ENCODE data around the gene MRPL50. TPM values are rescaled to one million over a fixed set of nuclear protein-coding genes. Genes with fewer than 3 reads are reported as not detected.

Gene MRPL50
- total RNA-seq, 2 donors from 2014 or later, result 15.5 to 17.4 TPM

- no peaks in the 10 kb centered on the region for H3K27me3 Mint-ChIP-seq (ENCODE audit: insufficient read depth)
These were observed 38.7 kb downstream of the MRPL50 start for GRCh38 chr9:101359679-101360078.

GRCh38 chr9:101356619-101357018 lies 41.8 kb downstream of the MRPL50 start:
- Histone ChIP-seq H3K9ac (ENCODE audit: extremely low read depth, low read length, poor library complexity, severe bottlenecking) (no peak overlapping the region), H3K4me3 (ENCODE audit: low read length) (no peak overlapping the region), H3K9me3 (ENCODE audit: control insufficient read depth, low read length) (no peaks in the 10 kb centered on the region), H3K4me1 (ENCODE audit: control insufficient read depth, insufficient read depth, low read length) (peaks cover 8% of the 10 kb centered on the region), H3K27me3 (ENCODE audit: control insufficient read depth, insufficient read depth, low read length, poor library complexity, severe bottlenecking) (no peaks in the 10 kb centered on the region), H3K36me3 (ENCODE audit: control insufficient read depth, insufficient read depth, low read length) (no peaks in the 10 kb centered on the region), H3K27ac (ENCODE audit: low read depth, low read length) (no peak overlapping the region)
- no peaks in the 10 kb centered on the region for H3K36me3 Mint-ChIP-seq (ENCODE audit: low read depth)
- no peak overlapping the region for H3K27ac Mint-ChIP-seq
- H3K4me3 Mint-ChIP-seq, result no peak overlapping the region
- no peaks in the 10 kb centered on the region for H3K9me3 Mint-ChIP-seq
- no peak for TF ChIP-seq CTCF (conservative IDR thresholded peaks at IDR 0.05)
- H3K27me3 Mint-ChIP-seq (ENCODE audit: insufficient read depth), result peaks cover 1% of the 10 kb centered on the region
- H3K4me1 Mint-ChIP-seq, result peaks cover 17% of the 10 kb centered on the region
- DNase-seq, result no peak
- WGBS, 2 experiments (ENCODE audit: insufficient coverage in 1 of 2, insufficient read length in 1 of 2), result 0% methylated on average over 1 of the region's 1 CpG; no CpG with 5 or more reads in 1 of the 2 experiments

More at GRCh38 chr9:101359679-101360078, 38.7 kb downstream of the MRPL50 start:
- Histone ChIP-seq H3K4me1 (ENCODE audit: control insufficient read depth, insufficient read depth, low read length) (peaks cover 5% of the 10 kb centered on the region), H3K4me3 (ENCODE audit: low read length) (no peak overlapping the region), H3K27ac (ENCODE audit: low read depth, low read length) (no peak overlapping the region), H3K27me3 (ENCODE audit: control insufficient read depth, insufficient read depth, low read length, poor library complexity, severe bottlenecking) (no peaks in the 10 kb centered on the region), H3K9ac (ENCODE audit: extremely low read depth, low read length, poor library complexity, severe bottlenecking) (no peak overlapping the region), H3K9me3 (ENCODE audit: control insufficient read depth, low read length) (no peaks in the 10 kb centered on the region), H3K36me3 (ENCODE audit: control insufficient read depth, insufficient read depth, low read length) (no peaks in the 10 kb centered on the region)
- DNase-seq, result no peak
- Mint-ChIP-seq H3K27ac (no peak overlapping the region), H3K36me3 (ENCODE audit: low read depth) (no peaks in the 10 kb centered on the region), H3K4me1 (peaks cover 13% of the 10 kb centered on the region), H3K9me3 (no peaks in the 10 kb centered on the region), H3K4me3 (no peak overlapping the region)
- no CpG with 5 or more reads among the region's 1 CpG for WGBS, 2 experiments (ENCODE audit: insufficient coverage in 1 of 2, insufficient read length in 1 of 2)
- no peak for TF ChIP-seq CTCF (conservative IDR thresholded peaks at IDR 0.05)

- H3K27me3 Mint-ChIP-seq (ENCODE audit: insufficient read depth), result peaks cover 1% of the 10 kb centered on the region
- DNase-seq, result no peak
- 86 to 89% methylated on average over 6 to 7 of the region's 7 CpGs for WGBS, 2 experiments (ENCODE audit: insufficient coverage in 1 of 2, insufficient read length in 1 of 2)
- Histone ChIP-seq H3K27ac (ENCODE audit: low read depth, low read length) (no peak overlapping the region), H3K9me3 (ENCODE audit: control insufficient read depth, low read length) (no peaks in the 10 kb centered on the region), H3K9ac (ENCODE audit: extremely low read depth, low read length, poor library complexity, severe bottlenecking) (no peak overlapping the region), H3K36me3 (ENCODE audit: control insufficient read depth, insufficient read depth, low read length) (no peaks in the 10 kb centered on the region), H3K4me1 (ENCODE audit: control insufficient read depth, insufficient read depth, low read length) (peaks cover 8% of the 10 kb centered on the region), H3K27me3 (ENCODE audit: control insufficient read depth, insufficient read depth, low read length, poor library complexity, severe bottlenecking) (no peaks in the 10 kb centered on the region), H3K4me3 (ENCODE audit: low read length) (no peak overlapping the region)
- no peak for TF ChIP-seq CTCF (conservative IDR thresholded peaks at IDR 0.05)
- H3K36me3 Mint-ChIP-seq (ENCODE audit: low read depth), result no peaks in the 10 kb centered on the region
- H3K9me3 Mint-ChIP-seq, result no peaks in the 10 kb centered on the region
- H3K4me1 Mint-ChIP-seq, result peaks cover 17% of the 10 kb centered on the region
- no peak overlapping the region for H3K4me3 Mint-ChIP-seq
- H3K27ac Mint-ChIP-seq, result no peak overlapping the region
These were observed 43.4 kb downstream of the MRPL50 start for GRCh38 chr9:101354765-101355708.
